Activated T-cell treated with anti-CD3 and anti-CD28 coated beads for 1 hour (primary cell): Measurements from ENCODE around the gene SEMA6B.

Source experiments
- DNase-seq: peaks from one replicate; pipeline ENCODE4 v3.0.0-alpha.2; 2020; ENCODE audit warnings: low read depth

Gene SEMA6B

DNA sequence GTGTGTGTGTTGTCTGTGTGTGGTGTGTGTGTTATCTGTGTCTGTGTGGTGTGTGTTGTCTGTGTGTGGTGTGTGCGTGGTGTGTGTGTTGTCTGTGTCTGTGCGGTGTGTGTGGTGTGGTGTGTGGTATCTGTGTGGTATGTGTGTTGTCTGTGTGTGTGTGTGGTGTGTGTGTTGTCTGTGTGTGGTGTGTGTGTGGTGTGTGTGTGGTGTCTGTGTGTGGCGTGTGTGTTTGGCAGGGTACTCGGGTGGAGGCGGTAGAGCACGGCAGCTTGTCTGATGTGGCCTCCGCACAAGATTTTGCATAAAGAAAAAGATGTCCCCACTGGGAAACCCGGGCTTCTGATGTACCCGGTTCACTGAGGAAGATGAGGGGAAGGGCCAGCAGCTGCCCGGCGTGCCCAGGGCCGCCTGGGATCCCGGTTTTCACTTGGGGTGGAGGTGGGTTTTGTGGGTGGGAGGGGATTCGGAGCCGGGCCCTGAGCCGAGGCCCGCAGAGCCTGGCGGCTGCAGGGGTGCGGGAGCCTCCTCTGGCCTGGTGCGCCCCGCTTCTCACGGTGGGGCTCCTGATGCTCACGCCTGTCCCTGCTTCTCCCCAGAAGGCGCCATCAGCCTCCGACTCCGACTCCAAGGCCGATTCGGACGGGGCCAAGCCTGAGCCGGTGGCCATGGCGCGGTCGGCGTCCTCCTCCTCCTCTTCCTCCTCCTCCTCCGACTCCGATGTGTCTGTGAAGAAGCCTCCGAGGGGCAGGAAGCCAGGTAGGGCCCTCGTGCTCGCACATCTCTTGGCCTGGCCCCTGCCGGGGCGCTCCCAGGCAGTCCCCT, 66.2 kb downstream of the SEMA6B start:
- no peak for DNase-seq
